ENCODE results near the gene RNF5. TPM values are rescaled to one million over a fixed set of nuclear protein-coding genes. Genes with fewer than 3 reads are reported as not detected.
A peak's percentile ranks its signal among the peaks of the same experiment; 100 is the strongest.

RNF5 gene
- total and polyA plus RNA-seq, 2 donors (not counting 1 experiment from before 2014, with no cell fraction given): 25.5 to 40.7 TPM

DNA sequence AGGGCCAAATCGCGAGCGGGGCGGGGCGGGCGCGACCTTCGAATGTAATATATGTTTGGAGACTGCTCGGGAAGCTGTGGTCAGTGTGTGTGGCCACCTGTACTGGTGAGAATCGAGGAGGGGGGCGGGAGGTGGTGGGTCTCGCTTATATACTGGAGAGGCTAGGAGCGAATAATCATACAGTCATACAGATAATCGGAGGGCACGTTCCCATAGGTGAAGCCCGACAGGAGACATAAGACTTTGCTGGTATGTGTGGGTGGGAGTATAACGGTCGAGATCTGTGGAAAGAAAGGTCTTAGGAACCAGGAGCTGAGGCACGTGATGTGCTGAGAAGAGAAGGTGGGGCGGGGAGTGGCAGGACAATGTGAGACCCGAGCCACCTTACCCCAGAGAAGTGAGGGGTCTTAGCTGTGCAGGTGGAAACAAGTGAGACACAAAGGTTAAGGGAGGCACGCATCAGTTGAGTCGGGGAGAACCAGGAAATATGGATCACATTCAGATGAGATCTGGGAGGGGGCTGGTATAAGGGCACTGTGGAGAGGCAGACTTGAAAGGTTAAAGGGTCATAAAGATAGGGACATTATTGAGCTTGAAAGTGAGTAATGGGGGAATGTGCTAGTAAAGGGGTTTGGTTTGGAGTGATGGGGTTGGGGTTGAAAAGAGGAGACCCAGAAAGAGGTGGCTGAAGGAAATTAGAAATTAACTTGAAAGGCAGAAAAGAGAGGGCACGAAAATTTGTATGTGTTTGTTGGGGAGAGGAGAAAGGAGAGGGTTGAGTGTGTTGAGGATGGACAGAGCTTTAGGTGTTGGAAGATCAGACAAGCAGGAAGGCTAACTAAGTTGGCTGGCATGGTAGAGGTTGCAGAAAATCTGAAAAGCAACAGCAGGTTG lies 589 bp downstream of the RNF5 start:
- POLR2A ChIA-PET: interaction anchor here (0.6 to 3.0 kb wide), 6 partner anchors 10 to 77 kb away, joined by 3 to 25 read pairs (median 6); partner anchors contain the start of genes GPSM3 and PBX2
- intact Hi-C loops (cut with micrococcal nuclease): loop anchor here (1.0 to 5.0 kb wide), 9 partner anchors 17 to 1394 kb away; partner anchors contain the start of genes ATF6B, CSNK2B, HSD17B8 and LY6G5B

More for the DNA sequence above, 589 bp downstream of the RNF5 start:
- Histone ChIP-seq H3K9me3 (ENCODE audit: control extremely low read depth in 1 of 3, control insufficient read depth in 2 of 3, insufficient read depth in 1 of 3, low read length in 2 of 3) (no peaks in the 10 kb centered on the region), H3K27ac (ENCODE audit: low read length in 2 of 2) (peak overlapping the region; percentile 57 to 98), H3K36me3 (replicated peaks in 1 of 2; ENCODE audit: control extremely low read depth in 1 of 2, control insufficient read depth in 1 of 2, extremely low read depth in 1 of 2, insufficient read depth in 2 of 2, low read length in 1 of 2) (peaks cover 0 to 35% of the 10 kb centered on the region in 2 experiments), H3K4me1 (ENCODE audit: control insufficient read depth in 2 of 2, insufficient read depth in 2 of 2, low read length in 2 of 2) (peaks cover 34 to 40% of the 10 kb centered on the region in 2 donors), H4K20me1 (ENCODE audit: control insufficient read depth, insufficient read depth, low read length, poor library complexity, severe bottlenecking) (no peaks in the 10 kb centered on the region), H3K9ac (ENCODE audit: low read length) (peak overlapping the region; percentile 81), H2AFZ (ENCODE audit: insufficient read depth, low read depth, low read length, poor library complexity, severe bottlenecking) (peak overlapping the region; percentile 74), H3K27me3 (replicated peaks in 1 of 4; ENCODE audit: control extremely low read depth in 1 of 4, control insufficient read depth in 3 of 4, insufficient read depth in 4 of 4, low read length in 3 of 4) (no peaks in the 10 kb centered on the region), H3K4me2 (replicated peaks; ENCODE audit: low read depth, low read length, poor library complexity, severe bottlenecking) (peak overlapping the region; percentile 93), H3K4me3 (ENCODE audit: control extremely low read depth in 1 of 5, extremely low read depth in 1 of 5, insufficient read depth in 1 of 5, low read depth in 2 of 5, low read length in 4 of 5) (peak overlapping the region; percentile 68 to 92 (median 75)), H3K79me2 (ENCODE audit: control insufficient read depth, insufficient read depth, low read length) (peaks cover 36% of the 10 kb centered on the region)
- 4% methylated on average over 21 of the region's 24 CpGs for whole genome bisulfite sequencing (ENCODE audit: insufficient coverage)
- TF ChIP-seq, protein P1, sequence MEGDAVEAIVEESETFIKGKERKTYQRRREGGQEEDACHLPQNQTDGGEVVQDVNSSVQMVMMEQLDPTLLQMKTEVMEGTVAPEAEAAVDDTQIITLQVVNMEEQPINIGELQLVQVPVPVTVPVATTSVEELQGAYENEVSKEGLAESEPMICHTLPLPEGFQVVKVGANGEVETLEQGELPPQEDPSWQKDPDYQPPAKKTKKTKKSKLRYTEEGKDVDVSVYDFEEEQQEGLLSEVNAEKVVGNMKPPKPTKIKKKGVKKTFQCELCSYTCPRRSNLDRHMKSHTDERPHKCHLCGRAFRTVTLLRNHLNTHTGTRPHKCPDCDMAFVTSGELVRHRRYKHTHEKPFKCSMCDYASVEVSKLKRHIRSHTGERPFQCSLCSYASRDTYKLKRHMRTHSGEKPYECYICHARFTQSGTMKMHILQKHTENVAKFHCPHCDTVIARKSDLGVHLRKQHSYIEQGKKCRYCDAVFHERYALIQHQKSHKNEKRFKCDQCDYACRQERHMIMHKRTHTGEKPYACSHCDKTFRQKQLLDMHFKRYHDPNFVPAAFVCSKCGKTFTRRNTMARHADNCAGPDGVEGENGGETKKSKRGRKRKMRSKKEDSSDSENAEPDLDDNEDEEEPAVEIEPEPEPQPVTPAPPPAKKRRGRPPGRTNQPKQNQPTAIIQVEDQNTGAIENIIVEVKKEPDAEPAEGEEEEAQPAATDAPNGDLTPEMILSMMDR (IDR thresholded peaks at IDR 0.05): no peak
- TF ChIP-seq EZH2 (IDR thresholded peaks at IDR 0.05; ENCODE audit: borderline replicate concordance, insufficient read depth, low read depth, low read length, poor library complexity, severe bottlenecking): no peak
- Mint-ChIP-seq H3K4me1 (peaks cover 63% of the 10 kb centered on the region), H3K9me3 (ENCODE audit: insufficient read depth) (no peaks in the 10 kb centered on the region), H3K27me3 (no peaks in the 10 kb centered on the region), H3K4me3 (peak overlapping the region; percentile 97), H3K27ac (peak overlapping the region; percentile 99)
- DNase-seq (no peak), ATAC-seq (ENCODE audit: low read depth) (no peak)
- CTCF ChIA-PET: interaction anchor here (0.6 to 1.2 kb wide), 8 partner anchors 14 to 806 kb away, joined by 3 to 7 read pairs (median 4); partner anchors contain the start of genes GPSM3 and LY6G5C

Data from B cell (primary cell).